ENCODE measurements around the gene SMARCD3.

DNA sequence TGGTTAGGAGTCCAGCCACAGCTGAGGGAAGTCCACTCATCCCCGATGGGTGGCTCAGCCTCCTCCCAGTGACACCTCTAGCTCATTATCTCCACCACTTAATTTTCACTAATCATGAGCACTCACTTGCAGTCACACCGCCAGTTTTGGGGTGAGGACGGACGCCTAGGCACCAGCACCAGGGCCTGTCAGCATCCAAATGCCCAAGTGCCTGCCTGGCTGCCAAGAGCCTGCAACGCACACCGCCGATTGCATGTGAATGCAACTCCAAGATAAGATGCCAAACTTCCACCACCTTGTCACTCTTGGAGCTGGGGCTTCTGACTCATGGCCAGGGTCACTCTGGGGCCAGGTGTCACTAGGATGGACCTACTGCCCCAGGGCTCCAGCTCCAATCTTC lies 24.4 kb upstream of the SMARCD3 start:
- TF ChIP-seq POLR2AphosphoS5 (IDR thresholded peaks at IDR 0.05; ENCODE audit: low read depth, low read length), result no peak
- TF ChIP-seq POLR2A (IDR thresholded peaks at IDR 0.05; ENCODE audit: low read depth, low read length), result no peak
- no peak for TF ChIP-seq TAF1 (IDR thresholded peaks at IDR 0.05; ENCODE audit: low read depth, low read length)
- no peak for TF ChIP-seq PAX5 (IDR thresholded peaks at IDR 0.05; ENCODE audit: insufficient read depth, low read length, severe bottlenecking)
- no peak for TF ChIP-seq SPI1 (IDR thresholded peaks at IDR 0.05; ENCODE audit: low read depth, low read length)

Data from GM12891 (cell line).